Measurements from ENCODE around the gene PTPN20. TPM values are rescaled to one million over a fixed set of nuclear protein-coding genes. Genes with fewer than 3 reads are reported as not detected.

PTPN20 gene
- total RNA-seq, 1 experiment from 2014 or later = not detected

- Histone ChIP-seq H3K27ac (ENCODE audit: insufficient read length, low read depth, low read length) (no peak overlapping the region), H3K56ac (ENCODE audit: insufficient read length, low read depth, low read length) (no peak overlapping the region), H3K9me3 (ENCODE audit: control insufficient read depth, low read depth, low read length) (no peaks in the 10 kb centered on the region), H3K18ac (ENCODE audit: insufficient read length, low read depth, low read length) (no peak overlapping the region), H4K8ac (replicated peaks; ENCODE audit: insufficient read length, low read depth, low read length) (no peak overlapping the region), H3K79me1 (ENCODE audit: insufficient read depth, low read depth, low read length, poor library complexity, severe bottlenecking) (no peaks in the 10 kb centered on the region), H3K4me2 (ENCODE audit: insufficient read depth, insufficient read length, low read length) (no peak overlapping the region), H3K27me3 (ENCODE audit: insufficient read depth, low read length) (no peaks in the 10 kb centered on the region), H2AK5ac (ENCODE audit: insufficient read length, low read length) (no peak overlapping the region), H3K4me1 (ENCODE audit: insufficient read depth, low read length) (no peaks in the 10 kb centered on the region), H4K91ac (ENCODE audit: insufficient read length, low read depth, low read length) (no peak overlapping the region), H2AFZ (ENCODE audit: low read length) (no peak overlapping the region), H3K23ac (ENCODE audit: insufficient read length, low read depth, low read length) (no peak overlapping the region), H3K79me2 (ENCODE audit: insufficient read depth, low read length) (no peaks in the 10 kb centered on the region), H3K23me2 (ENCODE audit: insufficient read length, low read depth, low read length, poor library complexity, severe bottlenecking) (no peaks in the 10 kb centered on the region), H3K9ac (ENCODE audit: extremely low read depth, insufficient read length, low read length) (no peak overlapping the region), H2BK5ac (ENCODE audit: insufficient read length, low read length) (no peak overlapping the region), H3K4ac (ENCODE audit: low read depth, low read length) (no peak overlapping the region), H3T11ph (ENCODE audit: low read length) (no peak overlapping the region), H2BK20ac (ENCODE audit: low read depth, low read length, poor library complexity, severe bottlenecking) (no peak overlapping the region), H2BK15ac (ENCODE audit: low read depth, low read length) (no peak overlapping the region), H2BK12ac (ENCODE audit: insufficient read length, low read depth, low read length) (no peak overlapping the region), H4K5ac (ENCODE audit: insufficient read length, low read depth, low read length) (no peak overlapping the region), H4K20me1 (ENCODE audit: control insufficient read depth, insufficient read depth, insufficient read length) (no peaks in the 10 kb centered on the region), H3K14ac (ENCODE audit: insufficient read depth, low read length) (no peak overlapping the region), H2BK120ac (ENCODE audit: low read depth, low read length, poor library complexity, severe bottlenecking) (no peak overlapping the region)
- Mint-ChIP-seq H3K36me3 (ENCODE audit: insufficient read depth in 1 of 3, low read depth in 3 of 3) (no peaks in the 10 kb centered on the region; a peak in 1 of 7 replicates), H3K4me1 (peaks cover 6 to 10% of the 10 kb centered on the region in 2 experiments), H3K27me3 (ENCODE audit: low read depth) (peaks cover 1% of the 10 kb centered on the region; the same call in 1 of the 2 replicates), H3K9me3 (no peaks in the 10 kb centered on the region; a peak in 1 of 5 replicates), H3K4me3 (no peak overlapping the region), H3K27ac (no peak overlapping the region)
- DNase-seq = peak; percentile 9
- no CpG with 5 or more reads among the region's 7 CpGs for WGBS (ENCODE audit: extremely low coverage, insufficient read length, low lambda C conversion rate)
- no peak for TF ChIP-seq CTCF (conservative IDR thresholded peaks at IDR 0.05)
These were observed 120.8 kb downstream of the PTPN20 start for GRCh38 chr10:47031901-47032465.

Data from H9 (cell line).